Measurements from ENCODE around the gene SERPINB2. TPM values are rescaled to one million over a fixed set of nuclear protein-coding genes. Genes with fewer than 3 reads are reported as not detected.

SERPINB2 gene
- total and polyA plus RNA-seq, 2 of the 13 experiments (the other 11 are each of a cell fraction or from before 2014, with no cell fraction given): 0.07 to 0.11 TPM

- no peak for TF ChIP-seq HNRNPK (IDR thresholded peaks at IDR 0.05; ENCODE audit: low read depth, low read length, poor library complexity, severe bottlenecking)
- TF ChIP-seq JUNB (CRISPR knock-in tag; IDR thresholded peaks at IDR 0.05; ENCODE audit: borderline replicate concordance): no peak
- TF ChIP-seq, protein P1, sequence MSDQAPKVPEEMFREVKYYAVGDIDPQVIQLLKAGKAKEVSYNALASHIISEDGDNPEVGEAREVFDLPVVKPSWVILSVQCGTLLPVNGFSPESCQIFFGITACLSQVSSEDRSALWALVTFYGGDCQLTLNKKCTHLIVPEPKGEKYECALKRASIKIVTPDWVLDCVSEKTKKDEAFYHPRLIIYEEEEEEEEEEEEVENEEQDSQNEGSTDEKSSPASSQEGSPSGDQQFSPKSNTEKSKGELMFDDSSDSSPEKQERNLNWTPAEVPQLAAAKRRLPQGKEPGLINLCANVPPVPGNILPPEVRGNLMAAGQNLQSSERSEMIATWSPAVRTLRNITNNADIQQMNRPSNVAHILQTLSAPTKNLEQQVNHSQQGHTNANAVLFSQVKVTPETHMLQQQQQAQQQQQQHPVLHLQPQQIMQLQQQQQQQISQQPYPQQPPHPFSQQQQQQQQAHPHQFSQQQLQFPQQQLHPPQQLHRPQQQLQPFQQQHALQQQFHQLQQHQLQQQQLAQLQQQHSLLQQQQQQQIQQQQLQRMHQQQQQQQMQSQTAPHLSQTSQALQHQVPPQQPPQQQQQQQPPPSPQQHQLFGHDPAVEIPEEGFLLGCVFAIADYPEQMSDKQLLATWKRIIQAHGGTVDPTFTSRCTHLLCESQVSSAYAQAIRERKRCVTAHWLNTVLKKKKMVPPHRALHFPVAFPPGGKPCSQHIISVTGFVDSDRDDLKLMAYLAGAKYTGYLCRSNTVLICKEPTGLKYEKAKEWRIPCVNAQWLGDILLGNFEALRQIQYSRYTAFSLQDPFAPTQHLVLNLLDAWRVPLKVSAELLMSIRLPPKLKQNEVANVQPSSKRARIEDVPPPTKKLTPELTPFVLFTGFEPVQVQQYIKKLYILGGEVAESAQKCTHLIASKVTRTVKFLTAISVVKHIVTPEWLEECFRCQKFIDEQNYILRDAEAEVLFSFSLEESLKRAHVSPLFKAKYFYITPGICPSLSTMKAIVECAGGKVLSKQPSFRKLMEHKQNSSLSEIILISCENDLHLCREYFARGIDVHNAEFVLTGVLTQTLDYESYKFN (CRISPR knock-in tag; conservative IDR thresholded peaks at IDR 0.05): no peak
- no peak for TF ChIP-seq RXRA (CRISPR knock-in tag; IDR thresholded peaks at IDR 0.05)
Observed at GRCh38 chr18:63908858-63909257, 21.4 kb downstream of the SERPINB2 start (continued).

DNA sequence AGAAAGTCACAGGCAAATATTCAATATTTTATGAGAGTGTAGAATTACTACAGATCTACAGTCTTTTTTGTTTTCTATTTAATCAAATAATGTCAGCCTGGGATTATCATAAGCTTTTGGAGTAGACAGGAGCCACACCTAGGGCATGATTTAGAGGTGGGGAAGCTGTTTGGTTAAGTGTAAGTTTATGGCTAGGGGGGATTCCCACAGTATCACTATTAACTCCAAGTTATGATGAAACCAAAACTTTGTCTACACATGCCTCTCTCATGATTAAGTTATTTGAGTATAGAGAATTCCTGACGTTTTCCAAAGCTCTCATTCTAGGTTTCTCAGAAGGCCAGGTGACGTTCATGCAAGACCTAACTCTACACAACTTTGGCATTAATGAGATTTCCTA lies 22.4 kb downstream of the SERPINB2 start:
- intact Hi-C loops (cut with micrococcal nuclease; ENCODE audit: unreplicated experiment) (no loop called here), in situ Hi-C loops (cut with HindIII; ENCODE audit: extremely low pct_ligation_motif_present, low pct_unique_long_range_greater_than_20kb) (no loop called here)
- Histone ChIP-seq H3K4me2 (ENCODE audit: low read depth, low read length) (no peak overlapping the region), H3K4me3 (replicated peaks in 1 of 3; ENCODE audit: insufficient read depth in 1 of 3, low read depth in 2 of 3, low read length in 3 of 3) (no peak overlapping the region), H3K9me3 (ENCODE audit: low read length) (no peaks in the 10 kb centered on the region), H3K27me3 (ENCODE audit: control insufficient read depth in 1 of 2, insufficient read depth in 2 of 2, low read length in 2 of 2) (no peaks in the 10 kb centered on the region), H3K79me2 (ENCODE audit: insufficient read depth, low read length) (no peaks in the 10 kb centered on the region), H4K20me1 (ENCODE audit: insufficient read depth, low read length) (no peaks in the 10 kb centered on the region), H3K4me1 (ENCODE audit: insufficient read depth, low read length) (no peaks in the 10 kb centered on the region), H3K36me3 (replicated peaks in 1 of 2; ENCODE audit: control insufficient read depth in 1 of 2, insufficient read depth in 2 of 2, low read length in 2 of 2) (no peaks in the 10 kb centered on the region), H2AFZ (ENCODE audit: low read length) (no peak overlapping the region), H3K9ac (ENCODE audit: insufficient read depth, low read depth, low read length) (no peak overlapping the region), H3K27ac (ENCODE audit: extremely low read length, insufficient read depth, low read length) (no peak overlapping the region)
- ChIA-PET POLR2A (no interaction called here), CTCF (ENCODE audit: low intra/inter-chr PET ratio, low total read pairs) (no interaction called here)
- FAIRE-seq (no peak), DNase-seq (ENCODE audit: low spot score) (no peak), ATAC-seq (no peak)
- 5% methylated on average over 2 of the region's 2 CpGs for WGBS (ENCODE audit: low lambda C conversion rate)
- BruUV-seq (replicated peaks): no TSS peak
- no peak for TF ChIP-seq JARID2 (CRISPR knock-in tag; IDR thresholded peaks at IDR 0.05; ENCODE audit: insufficient replicate concordance)
- no peak for TF ChIP-seq ATRX (CRISPR knock-in tag; IDR thresholded peaks at IDR 0.05; ENCODE audit: borderline replicate concordance)
- TF ChIP-seq NCOA5 (CRISPR knock-in tag; IDR thresholded peaks at IDR 0.05): no peak
- no peak for TF ChIP-seq DDIT3 (CRISPR knock-in tag; IDR thresholded peaks at IDR 0.05)
- no peak for TF ChIP-seq ZNF383 (CRISPR knock-in tag; IDR thresholded peaks at IDR 0.05; ENCODE audit: borderline replicate concordance)
- TF ChIP-seq ZNF724P (CRISPR knock-in tag; IDR thresholded peaks at IDR 0.05; ENCODE audit: borderline replicate concordance): no peak
- TF ChIP-seq, protein P2, sequence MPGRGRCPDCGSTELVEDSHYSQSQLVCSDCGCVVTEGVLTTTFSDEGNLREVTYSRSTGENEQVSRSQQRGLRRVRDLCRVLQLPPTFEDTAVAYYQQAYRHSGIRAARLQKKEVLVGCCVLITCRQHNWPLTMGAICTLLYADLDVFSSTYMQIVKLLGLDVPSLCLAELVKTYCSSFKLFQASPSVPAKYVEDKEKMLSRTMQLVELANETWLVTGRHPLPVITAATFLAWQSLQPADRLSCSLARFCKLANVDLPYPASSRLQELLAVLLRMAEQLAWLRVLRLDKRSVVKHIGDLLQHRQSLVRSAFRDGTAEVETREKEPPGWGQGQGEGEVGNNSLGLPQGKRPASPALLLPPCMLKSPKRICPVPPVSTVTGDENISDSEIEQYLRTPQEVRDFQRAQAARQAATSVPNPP (CRISPR knock-in tag; IDR thresholded peaks at IDR 0.05): no peak
- no peak for TF ChIP-seq BCL6 (CRISPR knock-in tag; IDR thresholded peaks at IDR 0.05)
- no peak for TF ChIP-seq PCBP2 (optimal IDR thresholded peaks at IDR 0.05; ENCODE audit: low read depth, low read length, poor library complexity, severe bottlenecking)
- TF ChIP-seq ZNF12 (CRISPR knock-in tag; IDR thresholded peaks at IDR 0.05): no peak
- no peak for TF ChIP-seq CEBPB (IDR thresholded peaks at IDR 0.05; ENCODE audit: borderline replicate concordance, low read depth, low read length)
- no peak for TF ChIP-seq HOXA9 (CRISPR knock-in tag; IDR thresholded peaks at IDR 0.05; ENCODE audit: borderline replicate concordance)
- TF ChIP-seq ZNF331 (CRISPR knock-in tag; IDR thresholded peaks at IDR 0.05): no peak
- no peak for TF ChIP-seq EHMT2 (IDR thresholded peaks at IDR 0.05; ENCODE audit: borderline replicate concordance, low read depth, low read length)
- TF ChIP-seq, protein P3, sequence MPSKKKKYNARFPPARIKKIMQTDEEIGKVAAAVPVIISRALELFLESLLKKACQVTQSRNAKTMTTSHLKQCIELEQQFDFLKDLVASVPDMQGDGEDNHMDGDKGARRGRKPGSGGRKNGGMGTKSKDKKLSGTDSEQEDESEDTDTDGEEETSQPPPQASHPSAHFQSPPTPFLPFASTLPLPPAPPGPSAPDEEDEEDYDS (CRISPR knock-in tag; IDR thresholded peaks at IDR 0.05): no peak
